ENCODE measurements around the gene WDPCP. TPM values are rescaled to one million over a fixed set of nuclear protein-coding genes. Genes with fewer than 3 reads are reported as not detected.
"Not testable (repeated sequence)": the region's sequence is repeated elsewhere in the genome, so short reads cannot be mapped to it uniquely, and the experiment has no call there.

Gene WDPCP
- total RNA-seq, 1 donor from 2014 or later: 30.7 TPM

DNA sequence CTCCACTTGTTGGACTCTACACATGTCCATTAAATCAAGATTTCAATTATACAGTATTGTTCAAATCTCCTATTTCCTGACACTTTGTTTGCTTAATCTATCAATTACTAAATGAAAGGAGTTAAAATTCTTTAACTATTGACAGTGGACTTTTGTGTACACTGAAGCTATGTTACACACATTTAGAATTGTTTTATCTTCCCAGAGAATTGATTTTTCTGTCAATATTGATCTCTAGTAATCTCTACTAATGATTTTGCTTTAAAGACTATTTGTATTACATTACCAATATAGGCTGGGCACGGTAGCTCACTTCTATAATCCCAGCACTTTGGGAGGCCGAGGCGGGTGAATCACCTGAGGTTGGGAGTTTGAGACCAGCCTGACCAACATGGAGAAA is 215.7 kb downstream of the WDPCP start:
- no peak for DNase-seq (ENCODE audit: low spot score in 2 of 2, unreplicated experiment in 2 of 2)
- no peaks in the 10 kb centered on the region for H3K27me3 Mint-ChIP-seq (ENCODE audit: low read depth)
- peaks cover 17% of the 10 kb centered on the region for H3K9me3 Mint-ChIP-seq
- H3K4me3 Mint-ChIP-seq: no peak overlapping the region
- H3K4me1 Mint-ChIP-seq: no peaks in the 10 kb centered on the region
- H3K36me3 Mint-ChIP-seq: peaks cover 25% of the 10 kb centered on the region
- TF ChIP-seq, protein P1, sequence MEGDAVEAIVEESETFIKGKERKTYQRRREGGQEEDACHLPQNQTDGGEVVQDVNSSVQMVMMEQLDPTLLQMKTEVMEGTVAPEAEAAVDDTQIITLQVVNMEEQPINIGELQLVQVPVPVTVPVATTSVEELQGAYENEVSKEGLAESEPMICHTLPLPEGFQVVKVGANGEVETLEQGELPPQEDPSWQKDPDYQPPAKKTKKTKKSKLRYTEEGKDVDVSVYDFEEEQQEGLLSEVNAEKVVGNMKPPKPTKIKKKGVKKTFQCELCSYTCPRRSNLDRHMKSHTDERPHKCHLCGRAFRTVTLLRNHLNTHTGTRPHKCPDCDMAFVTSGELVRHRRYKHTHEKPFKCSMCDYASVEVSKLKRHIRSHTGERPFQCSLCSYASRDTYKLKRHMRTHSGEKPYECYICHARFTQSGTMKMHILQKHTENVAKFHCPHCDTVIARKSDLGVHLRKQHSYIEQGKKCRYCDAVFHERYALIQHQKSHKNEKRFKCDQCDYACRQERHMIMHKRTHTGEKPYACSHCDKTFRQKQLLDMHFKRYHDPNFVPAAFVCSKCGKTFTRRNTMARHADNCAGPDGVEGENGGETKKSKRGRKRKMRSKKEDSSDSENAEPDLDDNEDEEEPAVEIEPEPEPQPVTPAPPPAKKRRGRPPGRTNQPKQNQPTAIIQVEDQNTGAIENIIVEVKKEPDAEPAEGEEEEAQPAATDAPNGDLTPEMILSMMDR (IDR thresholded peaks at IDR 0.05; ENCODE audit: unreplicated experiment): no peak
- H3K27ac Mint-ChIP-seq: no peak overlapping the region

DNA sequence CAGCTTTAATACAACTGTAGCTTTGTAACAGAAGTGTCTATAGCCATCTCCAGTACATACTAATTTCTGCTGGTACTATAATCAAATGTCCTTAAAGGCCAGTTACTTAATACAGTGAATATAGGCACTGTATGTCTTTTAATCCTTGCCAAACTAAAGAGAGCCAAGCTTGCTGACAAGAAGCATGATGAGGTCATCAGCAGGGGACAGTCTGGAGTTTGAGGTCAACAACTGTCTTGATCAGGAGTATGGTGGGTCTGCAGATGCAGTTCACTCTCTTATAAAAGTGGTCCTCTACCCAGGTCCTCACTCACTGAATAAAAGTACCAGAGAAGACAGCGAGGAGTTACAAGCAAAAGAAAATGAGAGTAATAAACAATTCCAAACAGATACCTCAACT is 219.1 kb downstream of the WDPCP start:
- no peak for DNase-seq (ENCODE audit: low spot score in 2 of 2, unreplicated experiment in 2 of 2)
- Mint-ChIP-seq H3K36me3 (peaks cover 25% of the 10 kb centered on the region), H3K9me3 (peaks cover 17% of the 10 kb centered on the region), H3K4me3 (no peak overlapping the region), H3K4me1 (no peaks in the 10 kb centered on the region), H3K27ac (no peak overlapping the region), H3K27me3 (ENCODE audit: low read depth) (no peaks in the 10 kb centered on the region)
- TF ChIP-seq, protein P1 (IDR thresholded peaks at IDR 0.05; ENCODE audit: unreplicated experiment): no peak

DNA sequence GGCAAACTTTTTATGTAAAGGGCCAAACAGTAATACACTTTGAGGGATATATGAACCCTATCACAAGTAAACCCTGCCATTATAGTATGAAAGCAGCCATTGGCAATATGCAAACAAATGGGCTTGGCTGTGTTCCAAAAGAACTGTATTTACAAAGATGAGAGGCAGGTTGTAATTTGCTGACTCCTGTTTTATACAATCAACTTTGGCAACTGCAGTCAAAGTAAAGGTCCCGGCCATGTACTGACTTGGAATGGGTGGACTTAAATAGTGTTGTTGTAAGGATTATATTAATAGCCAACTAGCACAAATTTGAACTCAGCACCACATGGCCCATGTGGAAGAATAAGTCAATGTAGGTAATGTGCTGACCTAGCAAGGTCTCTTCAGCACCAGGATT is 223.4 kb downstream of the WDPCP start:
- TF ChIP-seq, protein P1 (IDR thresholded peaks at IDR 0.05; ENCODE audit: unreplicated experiment): no peak
- H3K4me1 Mint-ChIP-seq: no peaks in the 10 kb centered on the region
- no peak overlapping the region for H3K27ac Mint-ChIP-seq
- H3K36me3 Mint-ChIP-seq: peaks cover 5% of the 10 kb centered on the region
- H3K9me3 Mint-ChIP-seq: no peaks in the 10 kb centered on the region
- no peak overlapping the region for H3K4me3 Mint-ChIP-seq
- no peaks in the 10 kb centered on the region for H3K27me3 Mint-ChIP-seq (ENCODE audit: low read depth)
- DNase-seq (ENCODE audit: low spot score in 2 of 2, unreplicated experiment in 2 of 2): no peak

DNA sequence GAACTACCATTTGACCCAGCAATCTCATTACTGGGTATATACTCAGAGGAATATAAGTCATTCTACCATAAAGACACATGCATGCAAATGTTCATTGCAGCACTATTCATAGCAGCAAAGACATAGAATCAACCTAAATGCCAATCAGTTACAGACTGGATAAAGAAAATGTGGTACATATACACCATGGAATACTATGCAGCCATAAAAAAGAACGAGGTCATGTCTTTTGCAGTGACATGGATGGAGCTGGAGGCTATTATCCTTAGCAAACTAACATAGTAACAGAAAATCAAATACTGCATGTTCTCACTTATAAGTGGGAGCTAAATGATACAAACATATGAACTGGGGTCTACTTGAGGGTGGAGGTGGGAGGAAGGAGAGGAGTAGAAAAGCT is 230.6 kb downstream of the WDPCP start:
- H3K4me3 Mint-ChIP-seq; DNase-seq (ENCODE audit: low spot score in 2 of 2, unreplicated experiment in 2 of 2); H3K4me1 Mint-ChIP-seq; H3K27me3 Mint-ChIP-seq (ENCODE audit: low read depth); H3K27ac Mint-ChIP-seq: not testable (repeated sequence)
- H3K36me3 Mint-ChIP-seq: peaks cover 27% of the 10 kb centered on the region
- peaks cover 34% of the 10 kb centered on the region for H3K9me3 Mint-ChIP-seq

DNA sequence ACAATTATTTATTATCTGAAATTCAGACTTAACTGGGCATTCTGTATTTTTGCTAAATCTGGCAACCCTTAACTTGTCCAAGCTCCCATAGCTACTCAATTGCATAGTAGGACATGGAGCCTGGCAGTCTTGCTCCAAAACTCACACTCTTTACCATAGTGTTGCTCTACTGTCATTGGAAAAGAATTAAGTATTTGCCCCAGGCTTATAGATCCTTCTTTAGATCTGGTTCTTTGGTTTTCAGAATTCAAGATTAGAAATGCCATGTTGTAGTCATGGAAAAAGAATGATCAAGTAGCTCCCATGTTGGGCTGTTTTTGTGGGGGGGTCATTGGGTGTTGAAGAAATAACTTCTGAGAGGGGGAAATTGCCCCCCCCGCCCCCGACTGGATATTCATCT is 240.9 kb downstream of the WDPCP start:
- H3K4me3 Mint-ChIP-seq: no peak overlapping the region
- H3K27ac Mint-ChIP-seq: no peak overlapping the region
- no peaks in the 10 kb centered on the region for H3K4me1 Mint-ChIP-seq

DNA sequence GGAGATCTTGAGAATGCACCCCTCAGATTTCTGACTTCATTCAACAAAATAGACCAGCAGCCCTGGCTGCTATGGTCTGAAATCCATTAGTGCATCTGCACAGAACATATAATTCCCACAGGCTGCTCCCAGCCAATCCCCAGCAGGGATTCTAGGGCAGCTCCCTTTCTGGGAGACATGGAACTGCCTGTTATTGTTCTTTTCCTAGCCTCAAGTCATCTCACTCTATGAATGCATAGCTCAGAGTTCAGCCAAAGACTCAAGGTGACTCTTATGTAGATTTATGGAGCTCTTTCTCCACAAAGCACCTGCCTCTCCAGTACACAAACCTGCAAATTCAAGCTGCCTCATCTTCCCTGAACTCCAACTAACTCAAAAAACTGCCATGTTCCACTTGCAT is 241.9 kb downstream of the WDPCP start:
- H3K4me3 Mint-ChIP-seq: no peak overlapping the region
- H3K27ac Mint-ChIP-seq: no peak overlapping the region
- H3K9me3 Mint-ChIP-seq: peaks cover 31% of the 10 kb centered on the region
- H3K4me1 Mint-ChIP-seq: no peaks in the 10 kb centered on the region
- DNase-seq (ENCODE audit: low spot score in 2 of 2, unreplicated experiment in 2 of 2): no peak
- TF ChIP-seq, protein P1 (IDR thresholded peaks at IDR 0.05; ENCODE audit: unreplicated experiment): no peak
- H3K27me3 Mint-ChIP-seq (ENCODE audit: low read depth): no peaks in the 10 kb centered on the region
- H3K36me3 Mint-ChIP-seq: peaks cover 23% of the 10 kb centered on the region

More for the DNA sequence above, 240.9 kb downstream of the WDPCP start:
- TF ChIP-seq, protein P1 (IDR thresholded peaks at IDR 0.05; ENCODE audit: unreplicated experiment): no peak
- H3K9me3 Mint-ChIP-seq: peaks cover 33% of the 10 kb centered on the region
- H3K36me3 Mint-ChIP-seq: peaks cover 28% of the 10 kb centered on the region
- no peaks in the 10 kb centered on the region for H3K27me3 Mint-ChIP-seq (ENCODE audit: low read depth)
- DNase-seq (ENCODE audit: low spot score in 2 of 2, unreplicated experiment in 2 of 2): no peak

Data from mesothelial cell of epicardium (in vitro differentiated cells).